ENCODE results near the gene FBN2.

FBN2 gene

DNA sequence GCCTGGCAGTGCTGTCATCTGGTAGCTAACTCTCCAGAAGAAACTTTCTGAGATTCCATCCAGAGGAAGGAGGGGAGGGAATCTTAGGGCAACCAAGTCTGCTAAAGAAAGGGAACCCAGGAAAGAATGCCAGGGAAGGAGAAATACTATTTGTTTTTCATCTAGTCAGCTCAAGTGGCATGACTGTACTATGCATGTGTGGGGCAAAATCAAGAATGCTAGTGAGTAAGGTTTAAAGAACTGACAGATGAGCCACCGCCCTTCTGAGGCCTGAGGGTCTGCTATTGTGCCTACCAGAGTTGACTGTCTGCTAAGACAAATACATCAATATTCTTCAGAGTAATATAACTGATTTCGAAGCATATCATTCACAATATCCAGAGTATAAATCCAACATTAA, 250.3 kb downstream of the FBN2 start:
- DNase-seq: no peak

- DNase-seq: no peak
Observed at GRCh38 chr5:128284236-128284635, 253.8 kb downstream of the FBN2 start.

- no peak for DNase-seq
Observed at GRCh38 chr5:128279345-128279744, 258.7 kb downstream of the FBN2 start.

- DNase-seq: no peak
Observed at GRCh38 chr5:128276537-128277216, 261.4 kb downstream of the FBN2 start.

- no peak for DNase-seq
Observed at GRCh38 chr5:128274441-128274840, 263.6 kb downstream of the FBN2 start.

DNA sequence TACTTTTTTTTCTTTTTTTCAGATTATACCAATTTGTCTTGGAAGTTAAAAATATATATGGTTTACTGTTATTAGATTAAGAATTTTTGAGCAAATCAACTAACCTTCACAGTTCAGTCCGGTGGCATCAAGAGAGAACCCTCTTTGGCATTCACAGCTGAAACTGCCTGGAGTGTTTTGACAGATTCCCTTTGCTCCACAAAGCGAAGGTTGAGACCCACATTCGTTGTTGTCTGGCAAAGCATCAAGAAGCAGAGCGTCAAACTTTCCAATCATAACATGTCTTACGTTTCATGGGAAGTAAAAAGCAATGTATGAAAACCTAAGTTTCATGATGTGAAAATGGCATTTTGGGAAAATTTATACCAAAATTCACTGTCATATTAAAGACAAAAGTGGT, 264.3 kb downstream of the FBN2 start:
- no peak for DNase-seq

DNA sequence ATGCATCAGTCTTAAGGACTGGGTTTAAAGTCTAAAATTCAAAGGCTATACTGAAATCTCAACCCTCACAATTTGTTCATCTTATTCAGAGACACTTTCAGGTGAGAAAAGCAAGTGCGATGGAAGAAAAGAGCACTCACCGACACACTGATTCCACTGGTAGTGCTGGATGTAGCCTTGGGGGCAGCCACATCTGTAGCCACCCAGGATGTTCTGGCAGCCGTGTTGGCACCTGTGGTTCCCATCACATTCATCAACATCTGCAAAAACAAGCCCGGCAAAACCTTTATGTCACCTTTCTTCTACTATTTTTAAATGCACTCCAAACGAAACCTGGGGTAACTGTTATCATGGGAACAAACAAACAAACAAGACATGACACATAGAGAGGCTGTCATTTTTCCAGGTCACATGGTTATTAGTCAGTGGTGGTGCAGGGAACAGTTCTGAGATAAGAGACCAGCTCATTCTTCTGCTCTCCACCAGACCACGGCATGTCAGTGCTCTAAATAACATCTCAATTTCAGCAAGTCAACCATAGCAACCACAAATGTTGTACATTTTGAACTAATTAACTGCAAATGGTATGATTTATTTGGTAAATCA, 266.1 kb downstream of the FBN2 start:
- no peak for DNase-seq

DNA sequence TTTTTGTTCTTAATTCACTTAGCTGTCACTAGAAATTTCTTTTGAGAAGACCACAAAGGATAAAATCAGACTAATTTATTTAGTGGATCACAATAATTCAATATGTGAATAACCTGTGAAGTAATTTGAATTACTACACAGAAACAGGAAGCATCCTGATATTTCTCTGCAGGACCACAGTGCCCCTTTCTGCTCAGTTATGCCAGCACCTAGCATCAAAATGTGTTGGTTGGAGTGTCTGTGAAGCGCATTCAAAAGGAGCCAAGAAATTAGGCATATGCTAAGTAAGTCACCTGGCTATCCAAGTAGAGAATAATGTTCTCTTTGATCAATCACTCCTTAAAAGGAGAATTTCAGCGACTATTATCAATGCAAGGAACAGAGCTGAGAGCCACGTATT, 267.0 kb downstream of the FBN2 start:
- DNase-seq: no peak

DNA sequence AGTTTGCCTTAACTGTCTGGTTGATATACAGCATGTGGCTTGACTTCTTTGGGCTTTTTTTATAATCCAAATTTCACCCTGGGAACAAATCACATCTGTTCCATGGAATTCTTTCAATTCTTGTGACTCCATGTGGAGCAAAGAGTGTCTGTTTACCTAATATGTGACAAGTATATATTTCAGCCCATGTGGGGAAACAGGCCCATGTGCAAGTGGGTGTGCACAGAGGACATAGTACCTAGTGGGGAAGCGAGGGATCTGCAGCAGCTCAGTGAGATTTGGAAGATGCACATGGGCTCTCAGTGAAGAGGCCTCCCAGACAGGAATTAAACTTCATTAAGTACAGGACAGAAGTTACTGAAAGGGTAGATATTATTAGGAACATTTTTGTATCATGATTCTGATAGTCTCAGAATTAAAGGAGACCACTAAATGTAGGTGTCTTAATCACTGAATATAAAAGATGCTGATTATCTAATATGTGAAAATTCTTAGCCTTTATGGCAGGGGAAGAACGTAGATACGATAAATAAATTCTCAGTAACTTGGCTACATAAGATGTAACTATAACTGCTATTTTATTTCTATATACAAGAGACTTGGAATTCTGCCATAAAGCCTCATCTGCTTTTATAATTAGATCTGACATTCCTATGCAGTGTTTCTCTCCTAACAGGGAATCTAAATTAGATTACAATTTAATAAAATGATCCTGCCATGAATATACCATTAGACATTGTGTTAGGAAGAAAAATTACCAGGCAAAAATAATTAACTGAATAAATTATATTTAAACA, 273.3 kb downstream of the FBN2 start:
- DNase-seq: no peak

GRCh38 chr5:128263357-128263756, 274.7 kb downstream of the FBN2 start:
- no peak for DNase-seq

DNA sequence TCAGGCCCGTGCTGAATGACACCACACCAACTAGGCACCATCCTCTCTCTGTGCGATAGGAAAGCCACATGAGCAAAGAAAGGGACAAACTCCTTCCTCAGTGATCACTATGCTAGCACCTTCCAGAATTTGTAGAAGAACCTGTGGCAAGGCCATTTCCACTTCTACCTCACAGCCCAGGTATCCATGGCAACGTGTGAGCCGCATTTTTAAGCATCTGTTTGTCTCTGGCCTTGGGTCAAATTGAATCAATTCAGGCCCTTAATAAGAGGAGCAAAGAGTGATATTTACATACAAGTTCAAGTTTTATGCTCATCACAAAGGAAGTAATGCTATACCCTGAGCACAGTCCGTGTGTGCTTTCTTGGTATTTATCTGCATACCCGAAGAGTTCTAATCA, 275.1 kb downstream of the FBN2 start:
- DNase-seq: no peak

DNA sequence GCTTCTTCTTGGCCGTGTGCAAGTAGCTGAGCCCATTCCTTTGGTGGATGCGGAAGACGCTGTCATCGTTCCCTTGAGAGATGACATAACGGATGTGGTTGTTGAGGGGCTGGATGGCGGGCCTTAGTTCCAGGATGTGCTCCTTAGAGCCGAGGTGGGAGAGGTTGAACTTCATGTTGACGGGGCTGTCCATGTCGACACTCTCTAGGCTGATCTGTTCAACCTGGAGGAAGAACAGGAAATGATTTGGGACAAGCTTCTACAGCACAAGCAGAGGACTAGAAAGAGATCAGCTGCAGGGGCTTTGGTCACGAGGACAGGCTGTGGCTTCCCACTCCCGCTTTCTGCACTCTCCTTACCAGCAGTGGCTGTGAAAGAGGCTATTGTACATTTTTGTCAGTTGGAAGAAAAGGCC, 278.4 kb downstream of the FBN2 start:
- DNase-seq: no peak

DNA sequence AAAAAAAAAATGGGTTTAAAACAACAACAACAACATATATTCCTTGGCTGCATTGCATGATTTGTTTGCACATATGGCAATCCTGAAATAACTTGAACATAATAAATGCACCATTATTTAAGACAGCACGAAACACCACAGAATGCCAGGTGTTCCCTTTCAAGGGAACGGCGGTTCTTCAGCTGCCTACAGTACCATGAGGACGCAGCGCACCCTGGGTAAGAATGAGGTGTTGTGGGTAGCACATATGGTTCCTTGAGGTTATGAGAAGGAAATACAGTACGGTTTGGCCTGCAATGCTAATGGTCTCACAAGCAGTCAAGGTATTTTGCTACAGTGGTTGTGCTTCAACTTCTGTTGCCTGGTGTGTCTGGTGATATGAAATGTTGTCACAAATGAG, 279.7 kb downstream of the FBN2 start:
- DNase-seq: no peak

GRCh38 chr5:128257076-128257475, 281.0 kb downstream of the FBN2 start:
- DNase-seq: no peak

DNA sequence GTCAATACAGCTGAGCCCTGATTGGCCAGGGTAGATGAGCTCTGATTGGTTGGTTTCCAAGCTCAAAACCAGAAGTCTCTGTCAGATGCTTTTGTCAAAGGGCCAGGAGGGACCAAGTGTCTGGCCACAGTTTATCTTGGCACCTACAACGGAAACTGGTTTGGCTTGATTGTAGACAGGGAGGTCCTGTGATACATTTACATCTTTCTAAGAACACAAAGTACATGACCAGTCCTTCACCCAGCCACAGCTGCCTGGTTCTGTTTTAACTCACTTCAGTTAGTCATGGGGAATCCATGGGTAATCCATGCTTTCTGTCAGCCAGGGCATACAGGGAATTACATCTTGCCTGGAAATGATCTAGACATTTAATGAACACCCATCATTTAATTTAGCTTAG, 283.3 kb downstream of the FBN2 start:
- no peak for DNase-seq

- DNase-seq: no peak
Observed at GRCh38 chr5:128253880-128254279, 284.2 kb downstream of the FBN2 start.

GRCh38 chr5:128253161-128253560, 284.9 kb downstream of the FBN2 start:
- no peak for DNase-seq

- DNase-seq: no peak
Observed at GRCh38 chr5:128252756-128253155, 285.3 kb downstream of the FBN2 start.

DNA sequence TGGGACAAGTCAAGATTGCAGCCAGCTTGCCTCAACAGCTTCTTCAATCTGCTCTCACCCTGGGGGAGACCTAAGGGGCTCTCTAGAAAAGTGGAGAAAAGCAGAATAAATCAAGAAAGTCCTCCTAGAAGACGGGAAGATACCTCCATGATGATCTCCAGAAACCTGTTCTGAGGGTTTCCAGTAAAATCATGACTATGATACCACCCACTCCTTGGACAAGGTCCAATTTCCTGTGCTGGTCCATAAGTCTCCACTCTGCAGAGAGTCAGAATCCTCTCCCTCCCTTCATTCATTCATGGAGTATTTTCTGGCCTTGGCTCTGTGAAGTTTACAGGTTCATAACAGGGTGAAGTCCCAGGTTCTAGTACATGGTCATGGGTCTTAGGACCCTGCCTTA, 285.8 kb downstream of the FBN2 start:
- no peak for DNase-seq

- no peak for DNase-seq
Observed at GRCh38 chr5:128245974-128246373, 292.1 kb downstream of the FBN2 start.

- no peak for DNase-seq
Observed at GRCh38 chr5:128243958-128244582, 294.0 kb downstream of the FBN2 start.

- no peak for DNase-seq
Observed at GRCh38 chr5:128241051-128241695, 296.9 kb downstream of the FBN2 start.

DNA sequence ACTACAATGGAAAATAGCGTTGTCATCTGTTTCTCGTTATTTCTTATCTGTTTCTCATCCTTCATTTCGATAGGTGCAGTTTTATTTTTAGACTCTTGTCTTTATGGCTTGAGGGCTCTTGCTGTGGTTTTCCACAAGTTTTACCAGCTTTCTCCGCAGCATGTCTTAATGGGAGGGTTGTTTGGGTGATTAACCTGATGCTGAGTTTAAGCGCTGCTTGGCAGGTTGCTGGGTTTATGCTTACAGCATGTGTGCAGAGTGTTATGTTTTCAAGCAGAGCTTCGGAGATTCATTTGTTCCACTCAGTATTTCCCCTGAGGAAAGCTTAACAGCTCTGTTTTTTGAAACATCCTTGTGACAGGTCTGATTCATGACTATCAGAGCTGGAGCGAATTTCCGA, 300.5 kb downstream of the FBN2 start:
- no peak for DNase-seq

Data from NK-92 treated with Interleukin-12 subunit alpha and Interleukin-12 subunit beta, amount 100 ng/mL, for 24 hours (cell line).